ENCODE data around the gene BCL2.

BCL2 gene

GRCh38 chr18:63298400-63299365 is 20.9 kb downstream of the BCL2 start:
- no peak overlapping the region for H3K27ac ChIP-seq
- TF ChIP-seq ZFX (IDR thresholded peaks at IDR 0.05) = no peak
- TF ChIP-seq CTCF (conservative IDR thresholded peaks at IDR 0.05) = no peak

GRCh38 chr18:63297687-63298399 is 21.7 kb downstream of the BCL2 start:
- no peak for TF ChIP-seq CTCF (conservative IDR thresholded peaks at IDR 0.05)
- TF ChIP-seq ZFX (IDR thresholded peaks at IDR 0.05) = no peak
- H3K27ac ChIP-seq = no peak overlapping the region

- no peak overlapping the region for H3K27ac ChIP-seq
- TF ChIP-seq CTCF (conservative IDR thresholded peaks at IDR 0.05) = no peak
These were observed 25.6 kb downstream of the BCL2 start for GRCh38 chr18:63293935-63294334.

- H3K27ac ChIP-seq = no peak overlapping the region
- TF ChIP-seq CTCF (conservative IDR thresholded peaks at IDR 0.05) = no peak
- no peak for TF ChIP-seq ZFX (IDR thresholded peaks at IDR 0.05)
These were observed 26.5 kb downstream of the BCL2 start for GRCh38 chr18:63292831-63293683.

- H3K27ac ChIP-seq = no peak overlapping the region
- TF ChIP-seq CTCF (conservative IDR thresholded peaks at IDR 0.05) (no peak), ZFX (IDR thresholded peaks at IDR 0.05) (no peak)
These were observed 28.3 kb downstream of the BCL2 start for GRCh38 chr18:63291278-63291677.

GRCh38 chr18:63290821-63291200 is 28.8 kb downstream of the BCL2 start:
- TF ChIP-seq CTCF (conservative IDR thresholded peaks at IDR 0.05) (no peak), ZFX (IDR thresholded peaks at IDR 0.05) (no peak)
- no peak overlapping the region for H3K27ac ChIP-seq

Data from C4-2B (cell line).